ENCODE measurements around the gene ARHGAP6. TPM values are rescaled to one million over a fixed set of nuclear protein-coding genes. Genes with fewer than 3 reads are reported as not detected.
A peak's percentile ranks its signal among the peaks of the same experiment; 100 is the strongest.

Gene ARHGAP6
- total and polyA plus RNA-seq, 2 of the 13 experiments (the other 11 are each of a cell fraction or from before 2014, with no cell fraction given) = 0.11 TPM; not detected in 1

DNA sequence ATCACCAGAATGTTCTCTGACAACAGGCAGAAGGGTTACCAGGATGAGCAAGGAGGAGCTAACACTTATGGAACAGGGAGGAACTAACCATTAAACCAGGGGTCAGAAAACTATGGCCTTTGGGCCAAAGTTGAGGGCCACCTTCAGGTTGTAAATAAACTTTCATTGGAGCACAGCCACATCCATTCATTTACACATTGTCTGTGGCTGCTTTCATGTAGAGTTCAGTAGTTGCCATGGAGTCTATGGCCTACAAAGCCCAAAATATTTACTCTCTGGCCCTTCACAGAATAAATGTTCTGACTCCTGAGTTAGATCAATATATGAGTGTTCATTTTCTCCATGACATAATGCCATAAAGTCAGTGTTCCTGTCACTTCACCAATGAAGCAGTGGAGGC lies 567.8 kb downstream of the ARHGAP6 start (continued):
- TF ChIP-seq RXRB (CRISPR knock-in tag; IDR thresholded peaks at IDR 0.05; ENCODE audit: borderline replicate concordance) (peak; percentile 78; the same call in 1 of the 2 replicates), MIER3 (CRISPR knock-in tag; IDR thresholded peaks at IDR 0.05; ENCODE audit: borderline replicate concordance) (peak; percentile 15; the same call in 1 of the 2 replicates), ELF3 (CRISPR knock-in tag; IDR thresholded peaks at IDR 0.05) (peak; percentile 47; the same call in 1 of the 2 replicates), ZNF296 (CRISPR knock-in tag; conservative IDR thresholded peaks at IDR 0.05) (no peak), SOX5 (CRISPR knock-in tag; IDR thresholded peaks at IDR 0.05; ENCODE audit: borderline replicate concordance) (peak; percentile 72; the same call in 1 of the 2 replicates), SKI (IDR thresholded peaks at IDR 0.05; ENCODE audit: partially characterized antibody) (peak; percentile 48), RARA (CRISPR knock-in tag; IDR thresholded peaks at IDR 0.05) (peak; percentile 79), DR1 (CRISPR knock-in tag; IDR thresholded peaks at IDR 0.05) (no peak), SOX13 (IDR thresholded peaks at IDR 0.05) (no peak), SOX13 (CRISPR knock-in tag; conservative IDR thresholded peaks at IDR 0.05 in 1 of 2, IDR thresholded peaks at IDR 0.05 in 1 of 2) (peak in 1 of 2 experiments; percentile 70; a peak in 2 of 4 replicates), NR2F6 (IDR thresholded peaks at IDR 0.05) (peak; percentile 78), NR2F6 (CRISPR knock-in tag; IDR thresholded peaks at IDR 0.05) (peak; percentile 60), EHMT2 (IDR thresholded peaks at IDR 0.05; ENCODE audit: borderline replicate concordance, low read depth, low read length) (no peak), TBX3 (IDR thresholded peaks at IDR 0.05; ENCODE audit: borderline replicate concordance) (peak; percentile 77; the same call in 1 of the 2 replicates), ZSCAN20 (CRISPR knock-in tag; IDR thresholded peaks at IDR 0.05; ENCODE audit: borderline replicate concordance) (no peak), ZMYM2 (CRISPR knock-in tag; IDR thresholded peaks at IDR 0.05) (0 out of 2 replicates have a peak, but pooled peaks have one; percentile 39), NR2C2 (CRISPR knock-in tag; IDR thresholded peaks at IDR 0.05; ENCODE audit: borderline replicate concordance) (0 out of 2 replicates have a peak, but pooled peaks have one; percentile 16), NFIC (IDR thresholded peaks at IDR 0.05; ENCODE audit: low read length) (peak; percentile 51; the same call in 1 of the 2 replicates), FOXP1 (IDR thresholded peaks at IDR 0.05) (no peak), FOXP1 (CRISPR knock-in tag; IDR thresholded peaks at IDR 0.05) (peak; percentile 38; the same call in 1 of the 2 replicates), EEA1 (CRISPR knock-in tag; IDR thresholded peaks at IDR 0.05; ENCODE audit: borderline replicate concordance) (no peak), HMG20A (CRISPR knock-in tag; IDR thresholded peaks at IDR 0.05; ENCODE audit: borderline replicate concordance) (peak; percentile 64; the same call in 1 of the 2 replicates), ZNF253 (CRISPR knock-in tag; IDR thresholded peaks at IDR 0.05; ENCODE audit: borderline replicate concordance) (no peak), SOX6 (IDR thresholded peaks at IDR 0.05) (no peak), SOX6 (CRISPR knock-in tag; IDR thresholded peaks at IDR 0.05) (peak; percentile 68), BCL6 (CRISPR knock-in tag; IDR thresholded peaks at IDR 0.05) (peak; percentile 15; the same call in 1 of the 2 replicates), PPARG (CRISPR knock-in tag; conservative IDR thresholded peaks at IDR 0.05) (peak; percentile 86)
- TF ChIP-seq, protein P1, sequence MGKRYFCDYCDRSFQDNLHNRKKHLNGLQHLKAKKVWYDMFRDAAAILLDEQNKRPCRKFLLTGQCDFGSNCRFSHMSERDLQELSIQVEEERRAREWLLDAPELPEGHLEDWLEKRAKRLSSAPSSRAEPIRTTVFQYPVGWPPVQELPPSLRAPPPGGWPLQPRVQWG (CRISPR knock-in tag; IDR thresholded peaks at IDR 0.05; ENCODE audit: borderline replicate concordance, low read depth) = no peak
- TF ChIP-seq, protein P2, sequence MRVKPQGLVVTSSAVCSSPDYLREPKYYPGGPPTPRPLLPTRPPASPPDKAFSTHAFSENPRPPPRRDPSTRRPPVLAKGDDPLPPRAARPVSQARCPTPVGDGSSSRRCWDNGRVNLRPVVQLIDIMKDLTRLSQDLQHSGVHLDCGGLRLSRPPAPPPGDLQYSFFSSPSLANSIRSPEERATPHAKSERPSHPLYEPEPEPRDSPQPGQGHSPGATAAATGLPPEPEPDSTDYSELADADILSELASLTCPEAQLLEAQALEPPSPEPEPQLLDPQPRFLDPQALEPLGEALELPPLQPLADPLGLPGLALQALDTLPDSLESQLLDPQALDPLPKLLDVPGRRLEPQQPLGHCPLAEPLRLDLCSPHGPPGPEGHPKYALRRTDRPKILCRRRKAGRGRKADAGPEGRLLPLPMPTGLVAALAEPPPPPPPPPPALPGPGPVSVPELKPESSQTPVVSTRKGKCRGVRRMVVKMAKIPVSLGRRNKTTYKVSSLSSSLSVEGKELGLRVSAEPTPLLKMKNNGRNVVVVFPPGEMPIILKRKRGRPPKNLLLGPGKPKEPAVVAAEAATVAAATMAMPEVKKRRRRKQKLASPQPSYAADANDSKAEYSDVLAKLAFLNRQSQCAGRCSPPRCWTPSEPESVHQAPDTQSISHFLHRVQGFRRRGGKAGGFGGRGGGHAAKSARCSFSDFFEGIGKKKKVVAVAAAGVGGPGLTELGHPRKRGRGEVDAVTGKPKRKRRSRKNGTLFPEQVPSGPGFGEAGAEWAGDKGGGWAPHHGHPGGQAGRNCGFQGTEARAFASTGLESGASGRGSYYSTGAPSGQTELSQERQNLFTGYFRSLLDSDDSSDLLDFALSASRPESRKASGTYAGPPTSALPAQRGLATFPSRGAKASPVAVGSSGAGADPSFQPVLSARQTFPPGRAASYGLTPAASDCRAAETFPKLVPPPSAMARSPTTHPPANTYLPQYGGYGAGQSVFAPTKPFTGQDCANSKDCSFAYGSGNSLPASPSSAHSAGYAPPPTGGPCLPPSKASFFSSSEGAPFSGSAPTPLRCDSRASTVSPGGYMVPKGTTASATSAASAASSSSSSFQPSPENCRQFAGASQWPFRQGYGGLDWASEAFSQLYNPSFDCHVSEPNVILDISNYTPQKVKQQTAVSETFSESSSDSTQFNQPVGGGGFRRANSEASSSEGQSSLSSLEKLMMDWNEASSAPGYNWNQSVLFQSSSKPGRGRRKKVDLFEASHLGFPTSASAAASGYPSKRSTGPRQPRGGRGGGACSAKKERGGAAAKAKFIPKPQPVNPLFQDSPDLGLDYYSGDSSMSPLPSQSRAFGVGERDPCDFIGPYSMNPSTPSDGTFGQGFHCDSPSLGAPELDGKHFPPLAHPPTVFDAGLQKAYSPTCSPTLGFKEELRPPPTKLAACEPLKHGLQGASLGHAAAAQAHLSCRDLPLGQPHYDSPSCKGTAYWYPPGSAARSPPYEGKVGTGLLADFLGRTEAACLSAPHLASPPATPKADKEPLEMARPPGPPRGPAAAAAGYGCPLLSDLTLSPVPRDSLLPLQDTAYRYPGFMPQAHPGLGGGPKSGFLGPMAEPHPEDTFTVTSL (CRISPR knock-in tag; IDR thresholded peaks at IDR 0.05; ENCODE audit: borderline replicate concordance) = peak; percentile 69; the same call in 1 of the 2 replicates

Measured in HepG2 (cell line).